ENCODE measurements around the gene PELI2. TPM values are rescaled to one million over a fixed set of nuclear protein-coding genes. Genes with fewer than 3 reads are reported as not detected.
A peak's percentile ranks its signal among the peaks of the same experiment; 100 is the strongest.

Gene PELI2
- total and polyA plus RNA-seq, 2 donors (not counting 1 experiment from before 2014, with no cell fraction given) = 15.5 to 29.2 TPM

- Histone ChIP-seq H3K4me3 (replicated peaks in 1 of 4; ENCODE audit: control extremely low read depth in 1 of 4, insufficient read depth in 1 of 4, low read depth in 3 of 4, low read length in 4 of 4) (no peak overlapping the region), H2AFZ (ENCODE audit: low read length) (no peak overlapping the region), H3K4me2 (ENCODE audit: extremely low read depth, insufficient read depth, low read length) (no peak overlapping the region), H4K20me1 (ENCODE audit: control insufficient read depth, extremely low read depth, insufficient read depth, low read length) (no peaks in the 10 kb centered on the region), H3K36me3 (ENCODE audit: control insufficient read depth, insufficient read depth, low read length) (no peaks in the 10 kb centered on the region), H3K9ac (ENCODE audit: insufficient read depth, low read length) (no peak overlapping the region), H3K79me2 (ENCODE audit: control insufficient read depth, insufficient read depth, low read length) (no peaks in the 10 kb centered on the region), H3K4me1 (ENCODE audit: control insufficient read depth, extremely low read depth, insufficient read depth, low read length) (no peaks in the 10 kb centered on the region), H3K27ac (ENCODE audit: insufficient read depth, low read length) (no peak overlapping the region), H3K9me3 (ENCODE audit: control insufficient read depth, insufficient read depth, low read depth, low read length) (no peaks in the 10 kb centered on the region), H3K27me3 (ENCODE audit: control insufficient read depth, insufficient read depth, low read length) (no peaks in the 10 kb centered on the region)
- peak in 1 of 2 donors; percentile 75 for DNase-seq (ENCODE audit: low read depth in 2 of 2)
- TF ChIP-seq CTCF (conservative IDR thresholded peaks at IDR 0.05 in 1 of 2, IDR thresholded peaks at IDR 0.05 in 1 of 2; ENCODE audit: low read depth in 1 of 2, low read length in 2 of 2) (no peak), EZH2 (IDR thresholded peaks at IDR 0.05; ENCODE audit: low read length, missing control alignments) (no peak)
Observed at GRCh38 chr14:56100556-56100955, 17.7 kb upstream of the PELI2 start.

GRCh38 chr14:56102941-56103340 is 15.3 kb upstream of the PELI2 start:
- Histone ChIP-seq H3K4me3 (replicated peaks in 1 of 4; ENCODE audit: control extremely low read depth in 1 of 4, insufficient read depth in 1 of 4, low read depth in 3 of 4, low read length in 4 of 4) (no peak overlapping the region), H3K27me3 (ENCODE audit: control insufficient read depth, insufficient read depth, low read length) (no peaks in the 10 kb centered on the region), H3K4me2 (ENCODE audit: extremely low read depth, insufficient read depth, low read length) (no peak overlapping the region), H3K4me1 (ENCODE audit: control insufficient read depth, extremely low read depth, insufficient read depth, low read length) (no peaks in the 10 kb centered on the region), H3K27ac (ENCODE audit: insufficient read depth, low read length) (no peak overlapping the region), H4K20me1 (ENCODE audit: control insufficient read depth, extremely low read depth, insufficient read depth, low read length) (no peaks in the 10 kb centered on the region), H3K9ac (ENCODE audit: insufficient read depth, low read length) (no peak overlapping the region), H3K36me3 (ENCODE audit: control insufficient read depth, insufficient read depth, low read length) (no peaks in the 10 kb centered on the region), H3K9me3 (ENCODE audit: control insufficient read depth, insufficient read depth, low read depth, low read length) (no peaks in the 10 kb centered on the region), H2AFZ (ENCODE audit: low read length) (no peak overlapping the region), H3K79me2 (ENCODE audit: control insufficient read depth, insufficient read depth, low read length) (no peaks in the 10 kb centered on the region)
- peak in 1 of 2 donors; percentile 17 for DNase-seq (ENCODE audit: low read depth in 2 of 2)
- TF ChIP-seq EZH2 (IDR thresholded peaks at IDR 0.05; ENCODE audit: low read length, missing control alignments) = no peak
- TF ChIP-seq CTCF (conservative IDR thresholded peaks at IDR 0.05 in 1 of 2, IDR thresholded peaks at IDR 0.05 in 1 of 2; ENCODE audit: low read depth in 1 of 2, low read length in 2 of 2) = no peak

GRCh38 chr14:56107615-56108014 is 10.6 kb upstream of the PELI2 start:
- no peaks in the 10 kb centered on the region for H3K27me3 ChIP-seq (ENCODE audit: control insufficient read depth, insufficient read depth, low read length)
- H3K27ac ChIP-seq (ENCODE audit: insufficient read depth, low read length) = no peak overlapping the region
- H3K9ac ChIP-seq (ENCODE audit: insufficient read depth, low read length) = no peak overlapping the region
- H2AFZ ChIP-seq (ENCODE audit: low read length) = no peak overlapping the region
- no peak overlapping the region for H3K4me2 ChIP-seq (ENCODE audit: extremely low read depth, insufficient read depth, low read length)
- no peak overlapping the region for H3K4me3 ChIP-seq (replicated peaks in 1 of 4; ENCODE audit: control extremely low read depth in 1 of 4, insufficient read depth in 1 of 4, low read depth in 3 of 4, low read length in 4 of 4)
- no peaks in the 10 kb centered on the region for H3K79me2 ChIP-seq (ENCODE audit: control insufficient read depth, insufficient read depth, low read length)
- no peaks in the 10 kb centered on the region for H3K4me1 ChIP-seq (ENCODE audit: control insufficient read depth, extremely low read depth, insufficient read depth, low read length)
- no peaks in the 10 kb centered on the region for H3K36me3 ChIP-seq (ENCODE audit: control insufficient read depth, insufficient read depth, low read length)
- no peak for DNase-seq (ENCODE audit: low read depth in 2 of 2)
- no peaks in the 10 kb centered on the region for H3K9me3 ChIP-seq (ENCODE audit: control insufficient read depth, insufficient read depth, low read depth, low read length)
- H4K20me1 ChIP-seq (ENCODE audit: control insufficient read depth, extremely low read depth, insufficient read depth, low read length) = no peaks in the 10 kb centered on the region
- no peak for TF ChIP-seq EZH2 (IDR thresholded peaks at IDR 0.05; ENCODE audit: low read length, missing control alignments)
- no peak for TF ChIP-seq CTCF (conservative IDR thresholded peaks at IDR 0.05 in 1 of 2, IDR thresholded peaks at IDR 0.05 in 1 of 2; ENCODE audit: low read depth in 1 of 2, low read length in 2 of 2)
